SH-SY5Y (cell line): ENCODE measurements around the gene COX5A.

ENCODE experiments used
- GATA2 ChIP-seq: IDR thresholded peaks from 2 replicates; pipeline ENCODE4 v1.6.1; 2011; ENCODE audit warnings: mild to moderate bottlenecking, low read depth, low read length
- GATA3 ChIP-seq: IDR thresholded peaks from 2 replicates; pipeline ENCODE4 v1.6.1; 2011; ENCODE audit warnings: low read depth, mild to moderate bottlenecking, low read length, moderate library complexity

DNA sequence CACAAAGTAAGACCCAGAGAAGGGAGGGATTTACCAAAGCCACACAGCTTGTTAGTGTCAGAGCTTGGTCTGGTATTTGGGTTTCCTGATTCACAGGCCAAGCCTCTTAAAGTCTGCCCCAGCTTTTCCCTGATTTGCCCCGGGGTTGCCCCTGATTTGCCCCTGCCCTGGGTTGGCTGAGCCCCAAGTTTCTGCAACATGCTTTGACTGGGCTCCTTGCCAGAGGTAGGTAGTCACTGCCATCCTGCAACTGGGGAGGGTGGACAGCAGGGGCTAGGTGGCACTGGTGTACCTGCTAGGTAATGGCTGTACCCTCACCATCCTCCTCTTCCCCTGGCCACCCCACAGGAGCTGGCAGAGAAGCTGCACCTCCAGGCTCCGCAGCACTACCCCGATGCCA, 45.6 kb downstream of the COX5A start:
- no peak for TF ChIP-seq GATA3
- TF ChIP-seq GATA2 = no peak
